ENCODE results near the gene TTC21B. TPM values are rescaled to one million over a fixed set of nuclear protein-coding genes. Genes with fewer than 3 reads are reported as not detected.

The TTC21B gene
- total RNA-seq, 1 experiment from 2014 or later: 20.8 TPM

GRCh38 chr2:165843351-165843750 is 110.2 kb downstream of the TTC21B start (continued):
- TF ChIP-seq, protein P1, sequence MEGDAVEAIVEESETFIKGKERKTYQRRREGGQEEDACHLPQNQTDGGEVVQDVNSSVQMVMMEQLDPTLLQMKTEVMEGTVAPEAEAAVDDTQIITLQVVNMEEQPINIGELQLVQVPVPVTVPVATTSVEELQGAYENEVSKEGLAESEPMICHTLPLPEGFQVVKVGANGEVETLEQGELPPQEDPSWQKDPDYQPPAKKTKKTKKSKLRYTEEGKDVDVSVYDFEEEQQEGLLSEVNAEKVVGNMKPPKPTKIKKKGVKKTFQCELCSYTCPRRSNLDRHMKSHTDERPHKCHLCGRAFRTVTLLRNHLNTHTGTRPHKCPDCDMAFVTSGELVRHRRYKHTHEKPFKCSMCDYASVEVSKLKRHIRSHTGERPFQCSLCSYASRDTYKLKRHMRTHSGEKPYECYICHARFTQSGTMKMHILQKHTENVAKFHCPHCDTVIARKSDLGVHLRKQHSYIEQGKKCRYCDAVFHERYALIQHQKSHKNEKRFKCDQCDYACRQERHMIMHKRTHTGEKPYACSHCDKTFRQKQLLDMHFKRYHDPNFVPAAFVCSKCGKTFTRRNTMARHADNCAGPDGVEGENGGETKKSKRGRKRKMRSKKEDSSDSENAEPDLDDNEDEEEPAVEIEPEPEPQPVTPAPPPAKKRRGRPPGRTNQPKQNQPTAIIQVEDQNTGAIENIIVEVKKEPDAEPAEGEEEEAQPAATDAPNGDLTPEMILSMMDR (IDR thresholded peaks at IDR 0.05): no peak
- no peak for TF ChIP-seq SMAD4 (CRISPR knock-in tag; IDR thresholded peaks at IDR 0.05)

- POLR2A ChIA-PET: no interaction called here
- peaks cover 30% of the 10 kb centered on the region for H3K4me1 Mint-ChIP-seq
Measured at GRCh38 chr2:165840333-165840958, 113.1 kb downstream of the TTC21B start.

More at GRCh38 chr2:165840333-165840958, 113.1 kb downstream of the TTC21B start:
- Mint-ChIP-seq H3K27me3 (ENCODE audit: low read depth) (no peaks in the 10 kb centered on the region), H3K9me3 (peaks cover 8% of the 10 kb centered on the region; the same call in 1 of the 2 replicates), H3K36me3 (no peaks in the 10 kb centered on the region), H3K4me3 (no peak overlapping the region), H3K27ac (no peak overlapping the region)
- ATAC-seq: no peak
- TF ChIP-seq ZNF219 (CRISPR knock-in tag; IDR thresholded peaks at IDR 0.05; ENCODE audit: borderline replicate concordance): no peak
- no peak for TF ChIP-seq HMGA2 (CRISPR knock-in tag; IDR thresholded peaks at IDR 0.05)
- no peak for TF ChIP-seq SMAD4 (CRISPR knock-in tag; IDR thresholded peaks at IDR 0.05)
- TF ChIP-seq FOXJ3 (CRISPR knock-in tag; IDR thresholded peaks at IDR 0.05; ENCODE audit: borderline replicate concordance): no peak
- no peak for TF ChIP-seq TEAD4 (CRISPR knock-in tag; IDR thresholded peaks at IDR 0.05)
- TF ChIP-seq GABPB1 (CRISPR knock-in tag; IDR thresholded peaks at IDR 0.05): no peak
- TF ChIP-seq JUN (CRISPR knock-in tag; IDR thresholded peaks at IDR 0.05): no peak
- no peak for TF ChIP-seq USF1 (CRISPR knock-in tag; IDR thresholded peaks at IDR 0.05)
- no peak for TF ChIP-seq NFATC4 (CRISPR knock-in tag; IDR thresholded peaks at IDR 0.05)
- TF ChIP-seq ZNF532 (CRISPR knock-in tag; IDR thresholded peaks at IDR 0.05; ENCODE audit: borderline replicate concordance): no peak
- TF ChIP-seq SP1 (CRISPR knock-in tag; conservative IDR thresholded peaks at IDR 0.05): no peak
- no peak for TF ChIP-seq ZNF121 (CRISPR knock-in tag; IDR thresholded peaks at IDR 0.05)
- no peak for TF ChIP-seq FOXP1 (CRISPR knock-in tag; IDR thresholded peaks at IDR 0.05; ENCODE audit: borderline replicate concordance)
- TF ChIP-seq, protein P2, sequence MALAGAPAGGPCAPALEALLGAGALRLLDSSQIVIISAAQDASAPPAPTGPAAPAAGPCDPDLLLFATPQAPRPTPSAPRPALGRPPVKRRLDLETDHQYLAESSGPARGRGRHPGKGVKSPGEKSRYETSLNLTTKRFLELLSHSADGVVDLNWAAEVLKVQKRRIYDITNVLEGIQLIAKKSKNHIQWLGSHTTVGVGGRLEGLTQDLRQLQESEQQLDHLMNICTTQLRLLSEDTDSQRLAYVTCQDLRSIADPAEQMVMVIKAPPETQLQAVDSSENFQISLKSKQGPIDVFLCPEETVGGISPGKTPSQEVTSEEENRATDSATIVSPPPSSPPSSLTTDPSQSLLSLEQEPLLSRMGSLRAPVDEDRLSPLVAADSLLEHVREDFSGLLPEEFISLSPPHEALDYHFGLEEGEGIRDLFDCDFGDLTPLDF (CRISPR knock-in tag; IDR thresholded peaks at IDR 0.05): no peak
- TF ChIP-seq ZNF512 (CRISPR knock-in tag; IDR thresholded peaks at IDR 0.05; ENCODE audit: borderline replicate concordance): no peak; the same call in 1 of the 2 replicates
- TF ChIP-seq ESRRA (CRISPR knock-in tag; IDR thresholded peaks at IDR 0.05; ENCODE audit: borderline replicate concordance): no peak
- DNase-seq (ENCODE audit: low spot score): no peak
- CTCF ChIA-PET: no interaction called here
